PC-9 (cell line): Measurements from ENCODE around the gene TTC39B.

Source experiments
- CTCF ChIP-seq: fragments of 200-600 bp; sonication (generic); conservative IDR thresholded peaks from 2 replicates; pipeline ENCODE4 v1.6.1; 2017; ENCODE audit warnings: mixed run types, antibody characterized with exemption, mild to moderate bottlenecking, moderate library complexity
- EZH2 ChIP-seq: fragments of 200-600 bp; sonication (generic); IDR thresholded peaks from 2 replicates; pipeline ENCODE4 v1.8.0; 2017; ENCODE audit warnings: antibody characterized with exemption, low read depth

GRCh38 chr9:15146268-15146700 lies 160.7 kb downstream of the TTC39B start:
- TF ChIP-seq EZH2 (no peak), CTCF (no peak)
